ENCODE results near the gene RABEP1.
"Not testable (repeated sequence)": the region's sequence is repeated elsewhere in the genome, so short reads cannot be mapped to it uniquely, and the experiment has no call there.

The RABEP1 gene

GRCh38 chr17:5281814-5282641 lies at the start of gene RABEP1:
TSS of gene RABEP1 (plus strand) at chr17:5282284. CDS start at chr17:5282487, 203 bp downstream.
- DNase-seq: peak; percentile 93 to 98 (median 97)

- not testable (repeated sequence) for DNase-seq
These were observed 48.6 kb upstream of the RABEP1 start for GRCh38 chr17:5233492-5233891.

- peak; percentile 91 to 93 (median 92) for DNase-seq
These were observed 47.2 kb upstream of the RABEP1 start, which contains the start of gene SCIMP for GRCh38 chr17:5234645-5235576. TSS of gene SCIMP (minus strand) at chr17:5234860. CDS start at chr17:5234755, 105 bp downstream.

- peak; percentile 39 to 55 (median 52) for DNase-seq
These were observed 45.0 kb upstream of the RABEP1 start for GRCh38 chr17:5236938-5237540.

GRCh38 chr17:5237541-5238016 lies 44.5 kb upstream of the RABEP1 start:
- peak; percentile 79 to 88 (median 83) for DNase-seq

- no peak for DNase-seq
These were observed 43.8 kb upstream of the RABEP1 start for GRCh38 chr17:5238333-5238732.

GRCh38 chr17:5239769-5240168 lies 42.3 kb upstream of the RABEP1 start:
- not testable (repeated sequence) for DNase-seq

GRCh38 chr17:5241861-5242671 lies 40.0 kb upstream of the RABEP1 start:
- no peak for DNase-seq

GRCh38 chr17:5247621-5248020 lies 34.5 kb upstream of the RABEP1 start:
- DNase-seq: no peak

- DNase-seq: no peak
These were observed 33.1 kb upstream of the RABEP1 start for GRCh38 chr17:5248821-5249479.

- DNase-seq: peak; percentile 76 to 84 (median 79)
These were observed 32.5 kb upstream of the RABEP1 start for GRCh38 chr17:5249615-5250014.

- DNase-seq: no peak
These were observed 27.7 kb upstream of the RABEP1 start for GRCh38 chr17:5254414-5254813.

- peak in 2 of 3 donors; percentile 32 to 39 for DNase-seq
These were observed 27.1 kb upstream of the RABEP1 start for GRCh38 chr17:5254903-5255521.

GRCh38 chr17:5257124-5257523 lies 25.0 kb upstream of the RABEP1 start:
- no peak for DNase-seq

- DNase-seq: no peak
These were observed 21.5 kb upstream of the RABEP1 start for GRCh38 chr17:5260542-5260941.

- no peak for DNase-seq
These were observed 19.6 kb upstream of the RABEP1 start for GRCh38 chr17:5262416-5262991.

- no peak for DNase-seq
These were observed 18.6 kb upstream of the RABEP1 start for GRCh38 chr17:5263441-5263840.

GRCh38 chr17:5264893-5265292 lies 17.2 kb upstream of the RABEP1 start:
- no peak for DNase-seq

GRCh38 chr17:5269241-5269960 lies 12.7 kb upstream of the RABEP1 start:
- DNase-seq: no peak

- DNase-seq: peak; percentile 52 to 74 (median 67)
These were observed 9.8 kb upstream of the RABEP1 start for GRCh38 chr17:5272322-5272721.
